HCT116 (cell line): ENCODE data around the gene CDH16.

Source experiments
- CBX3 ChIP-seq: IDR thresholded peaks from 2 replicates; pipeline ENCODE4 v1.6.1; 2012; ENCODE audit warnings: low read depth
- CTCF ChIP-seq, 3 experiments: fragments of 200-600 bp in 1 of 3; sonication (generic) in 1 of 3; IDR thresholded peaks in 2 of 3; conservative IDR thresholded peaks in 1 of 3; 2 replicates each; pipeline ENCODE4 v1.5.1; 2012 to 2017; ENCODE audit warnings: low read depth in 2 of 3, low read length in 2 of 3, antibody characterized with exemption in 1 of 3, borderline replicate concordance in 1 of 3, control low read depth in 1 of 3, mild to moderate bottlenecking in 1 of 3, mixed read lengths in 1 of 3, mixed run types in 1 of 3, moderate library complexity in 1 of 3; ENCODE audit not compliant: insufficient read depth in 1 of 3
- EGR1 ChIP-seq: IDR thresholded peaks from 2 replicates; pipeline ENCODE4 v1.6.1; 2012; ENCODE audit warnings: low read depth
- EZH2 ChIP-seq: fragments of 200-600 bp; sonication (generic); IDR thresholded peaks from 2 replicates; pipeline ENCODE4 v1.6.1; 2017; ENCODE audit warnings: antibody characterized with exemption, mixed run types
- EZH2phosphoT487 ChIP-seq: fragments of 200-600 bp; IDR thresholded peaks from 2 replicates; pipeline ENCODE4 v1.6.1; 2018; ENCODE audit warnings: antibody characterized with exemption, borderline replicate concordance
- POLR2A ChIP-seq: IDR thresholded peaks from 2 replicates; pipeline ENCODE4 v1.7.0; 2011; ENCODE audit warnings: borderline replicate concordance; ENCODE audit not compliant: insufficient read depth, insufficient read length; ENCODE audit errors: extremely low read depth
- POLR2AphosphoS5 ChIP-seq: IDR thresholded peaks from 2 replicates; pipeline ENCODE4 v1.6.1; 2011; ENCODE audit warnings: mild to moderate bottlenecking, low read depth, low read length, moderate library complexity
- RAD21 ChIP-seq: IDR thresholded peaks from 2 replicates; pipeline ENCODE4 v1.6.1; 2012; ENCODE audit warnings: low read depth, mild to moderate bottlenecking
- SP1 ChIP-seq: IDR thresholded peaks from 2 replicates; pipeline ENCODE4 v1.6.1; 2012; ENCODE audit warnings: low read depth
- YY1 ChIP-seq: IDR thresholded peaks from 2 replicates; pipeline ENCODE4 v1.6.1; 2011; ENCODE audit warnings: low read length, low read depth, moderate library complexity, mild to moderate bottlenecking; ENCODE audit not compliant: insufficient replicate concordance; ENCODE audit errors: extremely low read depth
- ZNF274 ChIP-seq: fragments of 200-500 bp; sonication (Bioruptor generic); IDR thresholded peaks from 2 replicates; pipeline ENCODE4 v1.6.1; 2014; ENCODE audit warnings: mild to moderate bottlenecking, low read depth, low read length, inconsistent platforms

- TF ChIP-seq CTCF (IDR thresholded peaks at IDR 0.05 in 2 of 3, conservative IDR thresholded peaks at IDR 0.05 in 1 of 3; ENCODE audit: borderline replicate concordance in 1 of 3, insufficient read depth in 1 of 3, low read depth in 2 of 3, low read length in 2 of 3) (no peak), ZNF274 (no peak), EGR1 (no peak), RAD21 (no peak), EZH2phosphoT487 (no peak), YY1 (no peak), CBX3 (no peak), POLR2AphosphoS5 (no peak), POLR2A (no peak), EZH2 (no peak), SP1 (no peak)
These were observed at the start of gene CDH16 for GRCh38 chr16:66918803-66919568.
